Activated CD8-positive, alpha-beta memory T cell treated with anti-CD3 and anti-CD28 coated beads, Interleukin-2, amount 50 U/mL, for 48 hours (primary cell): Measurements from ENCODE around the gene CNRIP1.
"Not testable (repeated sequence)": the region's sequence is repeated elsewhere in the genome, so short reads cannot be mapped to it uniquely, and the experiment has no call there.

Experiments
- DNase-seq: peaks from one replicate; pipeline ENCODE4 v3.0.0-alpha.2; 2020

CNRIP1 gene, protein sequence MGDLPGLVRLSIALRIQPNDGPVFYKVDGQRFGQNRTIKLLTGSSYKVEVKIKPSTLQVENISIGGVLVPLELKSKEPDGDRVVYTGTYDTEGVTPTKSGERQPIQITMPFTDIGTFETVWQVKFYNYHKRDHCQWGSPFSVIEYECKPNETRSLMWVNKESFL

DNA sequence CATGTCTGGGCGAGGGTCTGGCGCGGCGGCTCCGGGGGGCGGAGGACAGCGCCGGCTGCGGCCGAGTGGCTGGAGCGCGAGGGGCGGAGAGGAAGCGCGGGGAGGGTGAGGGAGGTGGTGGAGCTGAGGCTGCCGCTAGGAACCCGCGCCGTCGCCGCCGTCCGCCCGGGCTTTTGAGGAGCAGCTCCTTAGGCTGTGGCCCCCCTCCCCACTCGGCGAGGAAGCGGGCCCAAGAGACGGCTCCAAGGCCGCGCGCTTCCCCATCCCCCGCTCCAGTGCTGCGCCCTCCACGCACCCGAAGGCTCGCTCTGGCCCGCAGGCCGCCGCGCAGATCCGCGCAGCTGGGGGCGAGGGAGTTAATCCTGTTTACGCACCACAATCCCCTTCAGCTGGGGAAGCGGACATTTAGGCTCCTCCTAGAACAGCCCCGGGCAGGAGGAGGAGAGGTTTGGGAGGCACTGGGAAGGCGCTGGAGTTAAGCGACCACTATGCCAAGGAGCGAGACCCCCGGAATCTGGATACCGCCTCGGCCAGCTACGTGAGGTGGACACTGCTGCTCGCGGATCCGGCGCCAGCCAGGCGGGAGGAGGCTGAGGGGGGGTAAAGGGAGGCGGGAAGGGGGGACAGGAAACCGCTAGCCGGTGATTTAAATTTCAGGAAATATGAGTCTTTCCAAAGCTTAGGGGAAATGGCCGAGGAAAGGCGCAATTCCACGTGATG, at the start of gene CNRIP1:
CNRIP1 (minus strand) TSS at position 552 of the 720 bp plus-strand sequence; CDS start at position 3, 549 bp downstream.
- peak; percentile 52 for DNase-seq

DNA sequence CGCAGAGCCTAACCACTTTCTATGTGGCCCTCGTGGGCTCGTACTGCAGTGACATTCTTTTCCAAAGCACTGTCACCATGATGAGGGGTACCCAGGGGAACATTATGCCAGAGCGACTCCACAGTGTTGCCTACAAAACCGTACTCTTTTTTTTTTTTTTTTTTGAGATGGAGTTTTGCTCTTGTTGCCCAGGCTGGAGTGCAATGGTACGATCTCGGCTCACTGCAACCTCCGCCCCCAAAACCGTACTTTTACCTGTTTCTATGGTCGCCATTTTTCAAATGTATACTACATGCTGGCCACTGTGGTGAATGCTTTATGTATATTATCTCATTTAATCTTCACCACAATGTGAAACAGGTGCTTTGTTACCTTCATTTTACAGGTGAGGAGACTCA, 49.6 kb upstream of the CNRIP1 start:
- DNase-seq, result no peak

DNA sequence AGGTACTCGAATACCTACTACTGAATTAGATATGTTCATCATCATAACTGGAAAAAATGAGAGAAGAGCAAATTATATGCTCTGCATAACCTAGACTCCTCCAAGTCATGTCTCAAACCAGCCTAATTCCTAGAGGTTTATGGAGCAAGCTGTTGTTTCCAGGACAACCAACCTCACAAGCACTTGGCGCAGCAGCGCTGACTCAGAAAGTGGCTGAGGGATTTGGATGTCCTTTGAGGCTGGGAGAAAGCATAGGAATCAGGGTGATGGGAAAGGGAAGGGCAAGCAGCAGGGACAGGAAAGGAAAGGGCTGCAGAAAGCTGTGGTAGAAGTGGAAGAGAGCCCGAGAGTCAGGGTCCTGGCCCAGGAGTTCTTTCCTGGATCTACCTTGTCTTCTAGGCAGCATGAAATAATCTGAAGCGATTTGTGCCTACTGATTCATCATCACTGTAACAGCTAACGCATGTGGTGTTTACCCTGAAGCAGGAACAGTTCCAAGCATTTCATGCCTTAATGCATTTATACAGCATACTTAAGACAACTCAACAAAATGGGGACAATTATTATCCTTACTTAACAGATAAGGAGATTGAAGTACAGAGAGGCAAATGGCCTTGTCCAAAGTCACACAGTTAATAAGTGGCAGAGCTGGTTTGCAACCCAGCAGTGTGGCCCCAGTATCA, 49.0 kb upstream of the CNRIP1 start:
- no peak for DNase-seq

DNA sequence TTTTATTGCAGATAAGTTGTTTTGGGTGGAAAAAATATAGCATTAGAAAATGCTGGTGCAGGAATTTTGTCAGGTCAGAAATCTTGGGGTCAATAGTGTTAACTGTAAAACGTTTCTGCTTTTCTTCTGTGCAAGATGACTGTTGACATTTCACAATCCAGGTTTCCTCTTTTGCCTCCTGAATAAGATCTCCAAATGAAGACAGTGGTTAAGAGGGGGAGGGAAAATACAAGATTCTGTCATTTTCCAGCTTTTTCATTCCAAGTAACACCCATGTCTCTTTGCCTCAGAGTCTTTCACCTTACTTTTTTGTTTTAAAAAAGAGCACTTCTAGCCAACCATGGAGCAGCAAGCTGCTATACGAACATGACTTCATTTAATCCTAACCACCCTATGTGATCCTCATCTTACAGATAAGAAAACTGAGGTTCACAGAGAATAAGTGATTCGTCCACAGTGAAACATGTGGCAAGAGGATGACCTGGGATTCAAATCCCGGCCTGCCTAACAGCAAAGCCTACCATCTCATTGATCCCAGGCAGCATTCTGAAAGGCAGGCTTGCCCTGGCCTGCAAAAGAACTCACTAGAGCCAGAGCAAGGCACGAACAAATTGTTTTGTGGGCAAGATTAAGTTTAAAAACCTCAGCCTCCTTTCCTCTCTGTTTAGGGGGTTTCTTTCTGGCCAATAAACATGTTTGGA, 48.4 kb upstream of the CNRIP1 start:
- no peak for DNase-seq

DNA sequence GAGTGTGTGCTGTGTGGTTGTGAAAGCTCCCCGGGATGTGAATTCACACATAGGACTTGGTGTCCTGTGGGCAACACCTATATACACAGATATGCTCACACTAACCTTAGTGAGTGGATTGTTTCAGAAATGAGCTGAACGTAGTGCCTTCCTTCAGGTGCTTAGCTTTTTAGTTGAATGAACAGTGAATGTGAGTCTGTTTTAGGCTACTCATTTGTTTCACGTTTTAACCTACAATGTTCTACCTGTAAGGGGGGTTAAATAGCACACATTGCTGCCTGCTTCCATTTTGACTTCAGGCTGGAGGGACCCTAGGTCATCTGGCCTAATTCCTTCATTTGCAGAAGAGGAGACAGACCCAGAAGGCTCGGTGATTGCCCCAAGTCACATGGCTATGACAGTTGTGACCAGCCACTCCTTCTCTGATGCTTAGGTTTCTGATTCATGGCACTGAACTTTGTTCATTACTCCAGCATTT, 46.4 kb upstream of the CNRIP1 start:
- DNase-seq, result no peak

DNA sequence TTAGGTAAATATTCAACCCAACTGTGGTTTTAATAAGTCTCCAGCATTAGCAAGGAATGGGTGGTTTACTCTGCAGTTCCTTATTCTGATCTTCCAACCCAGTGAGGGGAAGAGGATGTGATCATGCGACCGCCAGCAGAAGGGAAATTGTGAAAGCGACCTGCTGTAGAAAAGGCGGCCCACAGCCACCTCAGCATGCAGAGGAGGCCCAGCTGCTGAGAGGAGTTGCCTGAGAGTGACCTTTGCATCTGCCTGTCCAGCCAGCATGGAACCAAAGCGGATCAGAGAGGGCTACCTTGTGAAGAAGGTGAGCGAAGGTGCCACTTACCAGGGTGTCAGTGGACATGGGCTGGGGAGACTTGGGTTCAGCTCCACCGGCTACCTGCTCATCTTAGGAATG, 45.3 kb upstream of the CNRIP1 start, which contains the start of gene PLEK:
PLEK (plus strand) TSS at position 196 of the 400 bp plus-strand sequence; CDS start at position 266, 70 bp downstream.
- DNase-seq, result no peak

DNA sequence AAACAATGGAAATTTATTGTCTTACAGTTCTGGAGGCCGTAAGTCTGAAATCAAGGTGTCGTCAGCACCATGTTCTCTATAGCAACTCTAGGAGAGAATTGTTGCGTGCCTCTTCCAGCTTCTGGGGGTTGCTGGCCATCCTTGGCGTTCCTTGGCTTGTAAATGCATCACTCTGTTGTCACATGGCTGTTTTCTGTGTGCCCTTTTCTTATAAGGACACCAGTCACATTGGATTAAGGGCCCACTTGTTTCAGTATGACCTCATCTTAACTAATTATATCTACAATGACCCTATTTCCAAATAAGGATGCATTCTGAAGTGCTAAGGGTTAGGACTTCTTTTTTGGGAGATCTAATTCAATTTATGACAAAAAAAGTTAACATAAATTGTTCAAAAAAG, 44.0 kb upstream of the CNRIP1 start:
- no peak for DNase-seq

DNA sequence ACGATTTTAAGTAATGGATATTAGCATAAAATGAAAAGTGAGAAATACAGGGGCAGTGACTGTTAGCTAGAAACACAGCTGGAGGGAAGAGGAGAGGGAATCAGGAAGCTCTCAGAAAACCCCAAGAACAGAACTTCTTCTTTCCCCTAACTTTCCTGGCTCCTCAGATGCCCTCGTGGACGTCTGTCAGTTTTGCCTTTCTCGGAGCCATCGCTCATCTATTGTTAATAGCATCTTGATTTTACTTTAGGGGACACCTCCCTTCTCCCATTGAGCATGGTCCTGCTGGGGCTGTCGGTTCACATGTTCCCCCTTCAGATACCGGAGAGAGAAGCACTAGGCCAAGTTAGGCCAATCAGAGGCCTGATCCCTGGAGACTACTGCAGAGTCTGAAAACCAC, 43.0 kb upstream of the CNRIP1 start:
- DNase-seq, result no peak

DNA sequence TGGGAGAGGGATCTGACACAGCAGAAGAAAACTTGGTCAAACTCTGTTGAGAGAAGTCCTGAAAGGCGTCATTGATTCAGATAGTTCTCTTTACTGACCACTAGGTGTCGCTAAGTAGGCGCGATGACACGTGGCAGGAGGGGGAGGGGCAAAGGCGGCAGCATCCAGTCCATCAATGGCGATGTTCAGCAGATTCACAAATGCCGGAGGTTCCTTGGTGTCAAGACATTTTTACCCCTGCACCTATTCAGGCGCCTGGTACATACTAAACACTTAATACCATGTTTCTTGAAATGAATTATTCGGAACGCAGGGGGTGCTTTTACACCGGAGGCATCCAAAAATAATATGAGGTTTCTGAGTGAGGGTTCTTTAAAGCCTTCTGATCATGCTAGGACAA, 42.3 kb upstream of the CNRIP1 start:
- peak; percentile 87 for DNase-seq

DNA sequence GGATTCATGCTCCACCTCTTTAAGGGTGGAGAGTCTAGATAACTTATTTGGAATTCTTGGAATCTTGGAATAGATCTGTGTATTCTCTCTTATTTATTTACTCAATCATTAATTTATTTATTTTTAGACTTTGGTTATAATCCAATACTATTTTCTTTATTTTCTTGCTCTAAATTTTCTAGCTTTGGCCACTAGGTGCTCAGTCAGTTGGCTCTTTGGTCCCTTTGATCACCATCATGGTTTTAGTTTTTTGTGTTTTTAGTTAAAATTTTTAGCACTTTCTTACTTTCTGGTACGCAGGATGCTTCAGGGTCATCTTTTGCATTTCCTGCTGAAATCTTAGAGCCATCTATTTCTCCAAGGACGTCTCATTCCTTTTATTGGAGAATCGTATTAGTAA, 40.1 kb upstream of the CNRIP1 start:
- no peak for DNase-seq

DNA sequence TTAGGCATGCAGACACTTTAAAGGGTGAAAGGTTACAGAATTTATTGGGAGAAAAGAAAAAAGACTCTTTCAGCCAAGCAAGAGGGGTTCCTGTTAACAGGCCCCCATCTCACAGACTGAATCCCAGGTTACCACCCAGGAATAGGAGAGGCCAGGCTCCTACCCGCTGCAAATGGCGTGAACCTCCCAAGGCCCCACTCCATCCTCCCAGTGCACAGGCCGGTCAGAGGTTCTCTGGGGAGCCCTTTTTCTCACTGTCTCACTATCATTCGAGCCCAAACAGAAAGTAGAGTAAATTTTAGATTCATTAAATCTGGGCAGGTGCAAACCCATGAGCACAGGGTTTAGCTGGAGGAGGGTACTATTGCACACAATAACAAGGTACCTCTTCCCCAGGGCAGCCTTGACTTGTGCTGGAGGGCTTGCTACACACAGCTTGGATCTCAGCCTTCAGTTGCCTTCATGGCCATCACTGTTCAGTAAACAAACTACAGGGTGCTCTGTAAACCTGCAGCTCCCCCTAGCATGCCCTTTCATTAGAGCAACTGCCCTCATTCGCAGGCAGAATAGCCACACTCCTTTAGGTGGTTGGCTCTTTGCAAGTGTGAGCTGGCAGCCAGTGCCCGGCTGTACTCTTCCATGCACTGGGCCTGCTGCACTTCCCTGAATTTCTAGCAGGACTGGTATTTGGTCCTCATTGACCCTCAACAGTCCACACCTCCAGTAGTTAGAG, 38.0 kb upstream of the CNRIP1 start:
- no peak for DNase-seq

DNA sequence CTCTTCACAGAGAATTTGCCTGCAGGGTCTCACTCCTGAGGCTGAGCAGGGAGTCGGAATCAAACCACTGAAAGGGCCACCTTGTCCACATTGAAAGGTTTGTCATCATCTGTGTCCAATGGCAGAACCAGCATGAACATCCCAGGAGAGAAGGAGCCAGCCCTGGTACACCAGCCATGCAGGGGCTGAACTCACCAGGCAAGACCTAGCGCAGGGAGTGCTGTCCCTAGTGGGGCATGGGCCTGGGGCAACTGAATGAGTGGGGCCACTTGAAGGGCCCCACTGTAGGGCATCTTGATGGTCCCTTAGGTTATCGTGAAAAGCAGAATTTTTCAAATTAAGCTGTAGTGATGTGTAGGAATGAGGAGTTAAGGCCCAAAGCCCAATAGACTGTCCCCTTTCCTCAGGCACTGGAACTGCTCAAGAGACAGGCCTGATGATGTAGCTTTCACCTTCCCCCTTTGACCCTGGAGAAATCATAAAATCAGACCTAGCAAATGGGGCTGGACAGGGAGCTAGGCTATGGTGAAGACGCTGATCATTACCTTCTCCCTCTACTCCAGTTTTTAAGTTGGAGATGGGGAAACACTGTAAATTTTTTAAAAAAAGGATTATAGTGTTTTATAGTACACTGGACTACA, 37.0 kb upstream of the CNRIP1 start:
- DNase-seq, result no peak

DNA sequence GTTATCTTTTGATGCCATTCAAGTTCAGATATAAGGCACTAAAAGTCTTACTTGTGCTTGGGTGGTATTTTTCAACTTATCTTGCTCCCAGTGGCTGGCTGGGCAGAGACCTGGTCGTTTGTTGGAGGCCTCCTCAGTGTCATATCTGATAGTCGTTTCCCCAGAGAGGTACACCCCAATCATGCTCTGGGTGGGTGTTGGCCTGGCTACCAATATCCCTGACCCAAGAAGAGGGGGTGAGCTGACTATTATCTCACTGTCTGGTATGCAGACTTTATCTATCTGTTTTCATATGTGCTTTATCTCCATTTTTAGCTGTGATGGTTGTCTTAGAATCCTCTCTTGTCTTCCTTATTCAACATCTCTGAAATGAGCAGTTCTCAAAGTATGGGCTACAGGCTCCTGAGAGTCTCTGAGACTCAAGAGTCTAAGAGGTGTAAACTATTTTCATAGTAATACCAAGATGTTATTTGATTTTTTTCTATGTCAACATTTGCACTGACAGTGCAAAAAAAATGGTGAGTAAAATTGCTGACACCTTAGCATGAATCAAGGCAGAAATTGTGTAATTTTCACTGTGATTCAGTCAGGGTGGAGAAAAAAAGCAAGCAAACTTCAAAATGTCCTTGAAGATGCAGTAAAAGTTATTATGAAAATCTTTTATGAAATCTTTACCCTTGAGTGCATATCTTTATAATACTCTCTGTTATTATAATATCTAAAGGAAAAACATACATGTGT, 33.1 kb upstream of the CNRIP1 start:
- DNase-seq, result no peak

DNA sequence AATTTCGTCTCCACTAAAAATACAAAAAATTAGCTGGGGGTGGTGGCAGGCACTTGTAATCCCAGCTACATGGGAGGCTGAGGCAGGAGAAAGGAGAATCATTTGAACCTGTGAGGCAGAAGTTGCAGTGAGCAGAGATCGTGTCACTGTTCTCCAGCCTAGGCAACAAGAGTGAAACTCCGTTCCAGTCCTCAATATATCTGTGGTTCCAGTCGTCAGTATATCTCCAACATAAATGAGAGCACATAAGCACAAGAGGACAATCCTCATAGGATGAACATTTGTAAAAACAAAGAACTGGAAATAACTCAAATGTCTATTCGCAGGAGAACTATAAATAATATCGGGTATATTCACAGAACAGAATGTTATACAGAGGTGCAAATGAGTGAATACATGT, 32.2 kb upstream of the CNRIP1 start:
- no peak for DNase-seq

DNA sequence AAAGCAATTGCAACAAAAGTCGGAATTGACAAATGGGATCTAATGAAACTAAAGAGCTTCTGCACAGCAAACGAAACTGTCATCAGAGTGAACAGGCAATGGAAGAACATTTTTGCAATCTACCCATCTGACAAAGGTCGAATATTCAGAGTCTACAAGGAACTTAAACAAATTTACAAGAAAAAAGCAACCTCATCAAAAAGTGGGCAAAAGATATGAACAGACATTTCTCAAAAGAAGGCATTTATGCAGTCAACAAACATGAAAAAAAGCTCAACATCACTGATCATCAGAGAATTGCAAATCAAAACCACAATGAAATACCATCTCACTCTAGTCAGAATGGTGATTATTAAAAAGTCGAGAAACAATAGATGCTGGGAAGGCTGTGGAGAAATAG, 29.3 kb upstream of the CNRIP1 start:
- DNase-seq, result not testable (repeated sequence)

DNA sequence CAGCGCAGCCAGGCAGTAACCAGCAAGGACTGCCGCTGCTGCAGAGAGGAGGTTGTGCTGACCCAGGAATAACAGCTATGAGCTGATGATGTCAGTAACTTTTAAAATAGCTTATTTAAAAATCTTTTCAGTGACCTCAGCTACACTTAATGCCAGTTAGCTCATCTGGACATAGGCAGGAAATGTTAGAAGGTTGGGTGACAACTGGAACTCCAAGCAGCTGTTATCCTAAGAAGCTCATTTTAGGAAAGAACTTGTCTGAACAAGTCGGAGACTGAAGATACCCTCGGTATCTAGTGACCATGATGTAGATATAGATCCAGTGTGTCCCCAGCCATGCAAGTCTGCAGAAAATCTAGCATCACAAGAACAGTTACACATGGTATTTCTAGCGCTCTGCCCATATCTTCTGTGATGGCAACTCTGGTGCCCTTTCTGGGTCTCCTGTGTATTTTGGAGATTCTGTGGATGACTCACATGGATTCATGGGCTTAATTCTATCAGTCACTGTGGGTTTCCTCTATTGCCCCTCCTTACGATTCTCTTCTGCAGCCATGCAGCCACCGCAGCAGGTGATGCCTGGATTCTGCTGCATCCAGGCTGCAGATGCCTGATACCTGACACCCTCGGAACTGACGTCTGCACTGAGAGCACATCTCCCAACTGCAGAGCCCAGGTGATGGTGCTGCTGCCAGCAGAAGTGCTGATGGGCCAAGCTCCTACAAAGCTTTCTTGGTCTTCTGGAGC, 25.6 kb upstream of the CNRIP1 start:
- no peak for DNase-seq

DNA sequence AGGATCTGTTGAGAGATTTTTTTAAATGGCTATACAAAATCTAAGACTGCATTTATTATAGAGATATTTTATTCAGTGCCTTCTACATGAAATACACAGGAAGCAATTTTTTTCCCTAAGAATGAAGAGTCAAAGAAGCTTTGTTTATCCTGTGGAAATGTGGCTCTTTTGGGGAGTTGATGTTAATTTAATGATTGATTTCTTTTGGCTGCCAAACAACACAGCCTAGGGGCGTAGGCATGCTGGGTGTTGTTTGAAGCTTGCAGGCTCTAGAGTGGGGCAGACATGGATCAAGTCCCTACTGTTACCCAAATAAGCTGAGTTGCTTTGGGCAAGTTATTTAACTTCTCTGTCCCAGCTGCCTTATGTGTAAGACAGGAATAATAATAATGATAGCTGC, 24.3 kb upstream of the CNRIP1 start:
- DNase-seq, result no peak

DNA sequence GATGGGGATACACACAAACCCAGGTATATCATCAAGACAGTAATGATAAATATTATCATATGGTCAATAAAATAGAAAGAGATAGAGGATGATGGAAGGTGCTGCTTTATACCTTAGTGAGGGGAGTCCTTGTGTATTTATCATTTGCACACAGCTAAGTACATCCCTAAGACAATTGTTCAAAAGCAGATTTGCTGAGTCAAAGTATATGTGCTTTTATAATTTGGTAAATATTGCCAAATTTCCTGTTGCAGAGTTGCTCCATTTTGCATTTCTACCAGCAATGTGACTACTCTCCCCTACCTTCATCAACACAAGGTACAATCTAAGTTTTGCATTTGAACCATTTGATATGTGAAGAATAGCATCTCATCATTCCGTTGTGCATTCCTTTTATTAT, 22.7 kb upstream of the CNRIP1 start:
- DNase-seq, result no peak

DNA sequence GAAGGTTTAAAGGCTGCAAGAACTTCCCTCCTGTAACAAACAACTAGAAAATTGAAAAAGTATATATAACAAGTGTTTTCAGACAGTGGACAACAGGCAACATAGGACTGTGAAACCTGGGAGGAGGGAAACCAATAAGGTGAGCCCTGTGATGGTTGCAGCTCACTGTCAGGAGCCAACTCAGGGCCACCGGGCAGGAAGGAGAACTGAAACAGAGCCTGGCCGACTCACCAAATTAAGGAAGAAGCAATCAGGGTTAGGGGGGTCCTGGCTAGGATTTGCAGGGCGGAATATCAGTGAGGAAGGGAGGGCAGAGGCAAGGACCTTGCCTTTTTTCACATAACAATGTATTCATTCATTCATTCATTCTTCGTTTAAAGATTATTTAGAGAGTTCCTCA, 21.8 kb upstream of the CNRIP1 start:
- DNase-seq, result no peak

DNA sequence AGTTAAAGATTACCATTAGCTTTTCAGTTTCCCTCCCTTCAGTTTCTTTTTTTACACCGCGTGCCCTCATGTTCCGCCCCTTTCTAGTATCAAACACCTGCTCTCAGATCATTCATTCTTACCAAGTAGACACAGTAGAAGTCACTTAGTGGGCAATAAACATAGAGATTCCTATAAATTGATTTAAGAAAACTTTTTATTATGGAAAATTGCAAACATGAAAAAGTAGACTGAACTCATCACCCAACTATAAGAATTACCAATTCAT, 21.2 kb upstream of the CNRIP1 start:
- no peak for DNase-seq
